Breast epithelium (tissue), 3 donors: Measurements from ENCODE around the gene TJAP1.

Experiments
- CTCF ChIP-seq, 3 donors: fragments of 450-650 bp; IDR thresholded peaks; one replicate each; pipeline ENCODE4 v1.5.1; 2016 to 2017; ENCODE audit warnings: antibody characterized with exemption in 3 of 3, mild to moderate bottlenecking in 3 of 3, moderate library complexity in 3 of 3
- POLR2A ChIP-seq: fragments of 450-650 bp; IDR thresholded peaks from one replicate; pipeline ENCODE4 v1.6.1; 2016; ENCODE audit warnings: antibody characterized with exemption, mild to moderate bottlenecking, moderate library complexity

- no peak for TF ChIP-seq POLR2A
- TF ChIP-seq CTCF (IDR thresholded peaks at IDR 0.05), result no peak
These were observed 22.5 kb upstream of the TJAP1 start for GRCh38 chr6:43454696-43455530.
